ENCODE data around the gene BCLAF3.

- TF ChIP-seq MBD1 (CRISPR knock-in tag; IDR thresholded peaks at IDR 0.05) (no peak), ETV6 (IDR thresholded peaks at IDR 0.05; ENCODE audit: borderline replicate concordance in 1 of 2, low read depth in 2 of 2, low read length in 1 of 2) (no peak), ETV6 (CRISPR knock-in tag; IDR thresholded peaks at IDR 0.05; ENCODE audit: borderline replicate concordance) (no peak), EWSR1 (IDR thresholded peaks at IDR 0.05; ENCODE audit: borderline replicate concordance, low read depth, partially characterized antibody) (no peak), RBFOX2 (IDR thresholded peaks at IDR 0.05; ENCODE audit: low read depth, low read length) (no peak), RFX5 (IDR thresholded peaks at IDR 0.05; ENCODE audit: low read depth, low read length) (no peak), IFI16 (CRISPR knock-in tag; IDR thresholded peaks at IDR 0.05) (no peak), MEF2A (IDR thresholded peaks at IDR 0.05; ENCODE audit: control insufficient read depth, low read depth, low read length) (no peak), RAD21 (CRISPR knock-in tag; conservative IDR thresholded peaks at IDR 0.05 in 1 of 2, IDR thresholded peaks at IDR 0.05 in 1 of 2) (no peak), ARHGAP35 (IDR thresholded peaks at IDR 0.05; ENCODE audit: partially characterized antibody) (no peak), ZNF766 (CRISPR knock-in tag; conservative IDR thresholded peaks at IDR 0.05) (no peak)
- TF ChIP-seq, protein P1, sequence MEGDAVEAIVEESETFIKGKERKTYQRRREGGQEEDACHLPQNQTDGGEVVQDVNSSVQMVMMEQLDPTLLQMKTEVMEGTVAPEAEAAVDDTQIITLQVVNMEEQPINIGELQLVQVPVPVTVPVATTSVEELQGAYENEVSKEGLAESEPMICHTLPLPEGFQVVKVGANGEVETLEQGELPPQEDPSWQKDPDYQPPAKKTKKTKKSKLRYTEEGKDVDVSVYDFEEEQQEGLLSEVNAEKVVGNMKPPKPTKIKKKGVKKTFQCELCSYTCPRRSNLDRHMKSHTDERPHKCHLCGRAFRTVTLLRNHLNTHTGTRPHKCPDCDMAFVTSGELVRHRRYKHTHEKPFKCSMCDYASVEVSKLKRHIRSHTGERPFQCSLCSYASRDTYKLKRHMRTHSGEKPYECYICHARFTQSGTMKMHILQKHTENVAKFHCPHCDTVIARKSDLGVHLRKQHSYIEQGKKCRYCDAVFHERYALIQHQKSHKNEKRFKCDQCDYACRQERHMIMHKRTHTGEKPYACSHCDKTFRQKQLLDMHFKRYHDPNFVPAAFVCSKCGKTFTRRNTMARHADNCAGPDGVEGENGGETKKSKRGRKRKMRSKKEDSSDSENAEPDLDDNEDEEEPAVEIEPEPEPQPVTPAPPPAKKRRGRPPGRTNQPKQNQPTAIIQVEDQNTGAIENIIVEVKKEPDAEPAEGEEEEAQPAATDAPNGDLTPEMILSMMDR (IDR thresholded peaks at IDR 0.05 in 2 of 3, conservative IDR thresholded peaks at IDR 0.05 in 1 of 3; ENCODE audit: insufficient read depth in 2 of 3, low read depth in 1 of 3, low read length in 3 of 3), result no peak
- TF ChIP-seq, protein P2, sequence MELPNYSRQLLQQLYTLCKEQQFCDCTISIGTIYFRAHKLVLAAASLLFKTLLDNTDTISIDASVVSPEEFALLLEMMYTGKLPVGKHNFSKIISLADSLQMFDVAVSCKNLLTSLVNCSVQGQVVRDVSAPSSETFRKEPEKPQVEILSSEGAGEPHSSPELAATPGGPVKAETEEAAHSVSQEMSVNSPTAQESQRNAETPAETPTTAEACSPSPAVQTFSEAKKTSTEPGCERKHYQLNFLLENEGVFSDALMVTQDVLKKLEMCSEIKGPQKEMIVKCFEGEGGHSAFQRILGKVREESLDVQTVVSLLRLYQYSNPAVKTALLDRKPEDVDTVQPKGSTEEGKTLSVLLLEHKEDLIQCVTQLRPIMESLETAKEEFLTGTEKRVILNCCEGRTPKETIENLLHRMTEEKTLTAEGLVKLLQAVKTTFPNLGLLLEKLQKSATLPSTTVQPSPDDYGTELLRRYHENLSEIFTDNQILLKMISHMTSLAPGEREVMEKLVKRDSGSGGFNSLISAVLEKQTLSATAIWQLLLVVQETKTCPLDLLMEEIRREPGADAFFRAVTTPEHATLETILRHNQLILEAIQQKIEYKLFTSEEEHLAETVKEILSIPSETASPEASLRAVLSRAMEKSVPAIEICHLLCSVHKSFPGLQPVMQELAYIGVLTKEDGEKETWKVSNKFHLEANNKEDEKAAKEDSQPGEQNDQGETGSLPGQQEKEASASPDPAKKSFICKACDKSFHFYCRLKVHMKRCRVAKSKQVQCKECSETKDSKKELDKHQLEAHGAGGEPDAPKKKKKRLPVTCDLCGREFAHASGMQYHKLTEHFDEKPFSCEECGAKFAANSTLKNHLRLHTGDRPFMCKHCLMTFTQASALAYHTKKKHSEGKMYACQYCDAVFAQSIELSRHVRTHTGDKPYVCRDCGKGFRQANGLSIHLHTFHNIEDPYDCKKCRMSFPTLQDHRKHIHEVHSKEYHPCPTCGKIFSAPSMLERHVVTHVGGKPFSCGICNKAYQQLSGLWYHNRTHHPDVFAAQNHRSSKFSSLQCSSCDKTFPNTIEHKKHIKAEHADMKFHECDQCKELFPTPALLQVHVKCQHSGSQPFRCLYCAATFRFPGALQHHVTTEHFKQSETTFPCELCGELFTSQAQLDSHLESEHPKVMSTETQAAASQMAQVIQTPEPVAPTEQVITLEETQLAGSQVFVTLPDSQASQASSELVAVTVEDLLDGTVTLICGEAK (IDR thresholded peaks at IDR 0.05), result no peak
- TF ChIP-seq, protein P2 (CRISPR knock-in tag; IDR thresholded peaks at IDR 0.05), result no peak
- TF ChIP-seq, protein P3, sequence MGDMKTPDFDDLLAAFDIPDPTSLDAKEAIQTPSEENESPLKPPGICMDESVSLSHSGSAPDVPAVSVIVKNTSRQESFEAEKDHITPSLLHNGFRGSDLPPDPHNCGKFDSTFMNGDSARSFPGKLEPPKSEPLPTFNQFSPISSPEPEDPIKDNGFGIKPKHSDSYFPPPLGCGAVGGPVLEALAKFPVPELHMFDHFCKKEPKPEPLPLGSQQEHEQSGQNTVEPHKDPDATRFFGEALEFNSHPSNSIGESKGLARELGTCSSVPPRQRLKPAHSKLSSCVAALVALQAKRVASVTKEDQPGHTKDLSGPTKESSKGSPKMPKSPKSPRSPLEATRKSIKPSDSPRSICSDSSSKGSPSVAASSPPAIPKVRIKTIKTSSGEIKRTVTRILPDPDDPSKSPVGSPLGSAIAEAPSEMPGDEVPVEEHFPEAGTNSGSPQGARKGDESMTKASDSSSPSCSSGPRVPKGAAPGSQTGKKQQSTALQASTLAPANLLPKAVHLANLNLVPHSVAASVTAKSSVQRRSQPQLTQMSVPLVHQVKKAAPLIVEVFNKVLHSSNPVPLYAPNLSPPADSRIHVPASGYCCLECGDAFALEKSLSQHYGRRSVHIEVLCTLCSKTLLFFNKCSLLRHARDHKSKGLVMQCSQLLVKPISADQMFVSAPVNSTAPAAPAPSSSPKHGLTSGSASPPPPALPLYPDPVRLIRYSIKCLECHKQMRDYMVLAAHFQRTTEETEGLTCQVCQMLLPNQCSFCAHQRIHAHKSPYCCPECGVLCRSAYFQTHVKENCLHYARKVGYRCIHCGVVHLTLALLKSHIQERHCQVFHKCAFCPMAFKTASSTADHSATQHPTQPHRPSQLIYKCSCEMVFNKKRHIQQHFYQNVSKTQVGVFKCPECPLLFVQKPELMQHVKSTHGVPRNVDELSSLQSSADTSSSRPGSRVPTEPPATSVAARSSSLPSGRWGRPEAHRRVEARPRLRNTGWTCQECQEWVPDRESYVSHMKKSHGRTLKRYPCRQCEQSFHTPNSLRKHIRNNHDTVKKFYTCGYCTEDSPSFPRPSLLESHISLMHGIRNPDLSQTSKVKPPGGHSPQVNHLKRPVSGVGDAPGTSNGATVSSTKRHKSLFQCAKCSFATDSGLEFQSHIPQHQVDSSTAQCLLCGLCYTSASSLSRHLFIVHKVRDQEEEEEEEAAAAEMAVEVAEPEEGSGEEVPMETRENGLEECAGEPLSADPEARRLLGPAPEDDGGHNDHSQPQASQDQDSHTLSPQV (IDR thresholded peaks at IDR 0.05), result no peak
Observed at GRCh38 chrX:19947612-19948011, 43.2 kb downstream of the BCLAF3 start.

All from K562 (cell line).